ENCODE measurements around the gene SYNGR3.

The SYNGR3 gene

GRCh38 chr16:2015947-2016208 lies 26.1 kb downstream of the SYNGR3 start:
- Histone ChIP-seq H3K4me2 (ENCODE audit: low read length) (no peak overlapping the region), H3F3A (ENCODE audit: control insufficient read depth, insufficient read depth) (no peaks in the 10 kb centered on the region), H3K27me3 (ENCODE audit: control insufficient read depth, low read length) (peaks cover 26% of the 10 kb centered on the region), H4K20me1 (ENCODE audit: control insufficient read depth, insufficient read depth, low read depth, low read length) (no peaks in the 10 kb centered on the region), H3K4me3 (ENCODE audit: low read length) (no peak overlapping the region), H3K27ac (ENCODE audit: low read depth, low read length) (no peak overlapping the region), H3K9me3 (ENCODE audit: control insufficient read depth, insufficient read depth, low read length) (no peaks in the 10 kb centered on the region), H3K4me1 (ENCODE audit: control insufficient read depth, low read length) (peaks cover under 1% of the 10 kb centered on the region), H3K9me2 (replicated peaks; ENCODE audit: control insufficient read depth, low read length) (no peaks in the 10 kb centered on the region), H3K79me2 (ENCODE audit: control insufficient read depth, low read length) (peaks cover under 1% of the 10 kb centered on the region; the same call in 1 of the 2 replicates), H3K36me3 (ENCODE audit: control insufficient read depth, low read length) (no peaks in the 10 kb centered on the region)
- TF ChIP-seq CTCF (IDR thresholded peaks at IDR 0.05; ENCODE audit: low read depth, low read length, poor library complexity, severe bottlenecking): no peak

- Histone ChIP-seq H3K36me3 (ENCODE audit: control insufficient read depth, low read length) (no peaks in the 10 kb centered on the region), H3K4me2 (ENCODE audit: low read length) (no peak overlapping the region), H3K4me1 (ENCODE audit: control insufficient read depth, low read length) (no peaks in the 10 kb centered on the region), H3K4me3 (ENCODE audit: low read length) (no peak overlapping the region), H3K9me3 (ENCODE audit: control insufficient read depth, insufficient read depth, low read length) (no peaks in the 10 kb centered on the region), H3K27ac (ENCODE audit: low read depth, low read length) (no peak overlapping the region), H4K20me1 (ENCODE audit: control insufficient read depth, insufficient read depth, low read depth, low read length) (no peaks in the 10 kb centered on the region), H3K27me3 (ENCODE audit: control insufficient read depth, low read length) (peaks cover 26% of the 10 kb centered on the region), H3K79me2 (ENCODE audit: control insufficient read depth, low read length) (no peaks in the 10 kb centered on the region), H3K9me2 (replicated peaks; ENCODE audit: control insufficient read depth, low read length) (no peaks in the 10 kb centered on the region), H3F3A (ENCODE audit: control insufficient read depth, insufficient read depth) (no peaks in the 10 kb centered on the region)
- TF ChIP-seq CTCF (IDR thresholded peaks at IDR 0.05; ENCODE audit: low read depth, low read length, poor library complexity, severe bottlenecking) (peak; percentile 76), EZH2phosphoT487 (IDR thresholded peaks at IDR 0.05; ENCODE audit: borderline replicate concordance, low read length) (no peak)
Observed at GRCh38 chr16:2016407-2016922, 26.7 kb downstream of the SYNGR3 start.

GRCh38 chr16:2019518-2019920 lies 29.7 kb downstream of the SYNGR3 start, which contains the start of gene NPW:
Gene NPW, plus strand, starts transcription at chr16:2019785.
- Histone ChIP-seq H3K36me3 (ENCODE audit: control insufficient read depth, low read length) (no peaks in the 10 kb centered on the region), H3K27me3 (ENCODE audit: control insufficient read depth, low read length) (peaks cover 32% of the 10 kb centered on the region), H4K20me1 (ENCODE audit: control insufficient read depth, insufficient read depth, low read depth, low read length) (no peaks in the 10 kb centered on the region), H3K27ac (ENCODE audit: low read depth, low read length) (no peak within 1 kb of the TSS), H3K4me3 (ENCODE audit: low read length) (no peak within 1 kb of the TSS), H3K79me2 (ENCODE audit: control insufficient read depth, low read length) (no peaks in the 10 kb centered on the region), H3K9me3 (ENCODE audit: control insufficient read depth, insufficient read depth, low read length) (no peaks in the 10 kb centered on the region), H3F3A (ENCODE audit: control insufficient read depth, insufficient read depth) (no peaks in the 10 kb centered on the region; the same call in 1 of the 2 replicates), H3K9me2 (replicated peaks; ENCODE audit: control insufficient read depth, low read length) (no peaks in the 10 kb centered on the region), H3K4me1 (ENCODE audit: control insufficient read depth, low read length) (peaks cover 12% of the 10 kb centered on the region), H3K4me2 (ENCODE audit: low read length) (no peak within 1 kb of the TSS)
- TF ChIP-seq CTCF (IDR thresholded peaks at IDR 0.05; ENCODE audit: low read depth, low read length, poor library complexity, severe bottlenecking): no peak
